Measurements from ENCODE around the gene MLST8.

Gene MLST8

GRCh38 chr16:2205967-2206313 lies 686 bp downstream of the MLST8 start:
- Histone ChIP-seq H3K27ac (ENCODE audit: extremely low read depth, low read depth, low read length) (peak overlapping the region; percentile 90), H3K36me3 (ENCODE audit: control insufficient read depth in 2 of 2, insufficient read depth in 1 of 2, low read length in 2 of 2) (peaks cover 0 to 35% of the 10 kb centered on the region in 2 experiments; a peak in 1 of 3 replicates), H3K4me1 (ENCODE audit: control insufficient read depth, insufficient read depth, low read length) (no peaks in the 10 kb centered on the region), H3K4me3 (ENCODE audit: low read depth, low read length) (peak overlapping the region; percentile 96), H3K9me3 (ENCODE audit: control insufficient read depth, insufficient read depth, low read depth, low read length) (no peaks in the 10 kb centered on the region)
- ChIA-PET POLR2A (interaction anchor here (0.7 to 4.3 kb wide), 7 partner anchors 9 to 81 kb away, joined by 3 to 22 read pairs (median 6); partner anchors contain the start of genes DNASE1L2, PGP and TRAF7), CTCF (interaction anchor here (0.5 to 1.7 kb wide), 2 partner anchors 11 to 49 kb away, joined by 3 to 6 read pairs; no protein-coding TSS in a partner anchor)
- peak; percentile 56; the same call in 1 of the 2 replicates for TF ChIP-seq PBX3 (CRISPR knock-in tag; IDR thresholded peaks at IDR 0.05)
- TF ChIP-seq ZNF664 (tag by site-specific recombination; IDR thresholded peaks at IDR 0.05): no peak
- 0 out of 2 replicates have a peak, but pooled peaks have one; percentile 25 for TF ChIP-seq ZFP37 (tag by site-specific recombination; IDR thresholded peaks at IDR 0.05)
- TF ChIP-seq BCL11B (tag by site-specific recombination; IDR thresholded peaks at IDR 0.05; ENCODE audit: low read depth): peak; percentile 78
- peak; percentile 34 for TF ChIP-seq GLIS2 (tag by site-specific recombination; IDR thresholded peaks at IDR 0.05)
- TF ChIP-seq ZNF140 (tag by site-specific recombination; IDR thresholded peaks at IDR 0.05): no peak
- TF ChIP-seq ZNF335 (tag by site-specific recombination; conservative IDR thresholded peaks at IDR 0.05): peak; percentile 23; the same call in 1 of the 2 replicates
- 0 out of 2 replicates have a peak, but pooled peaks have one; percentile 39 for TF ChIP-seq PRDM2 (tag by site-specific recombination; IDR thresholded peaks at IDR 0.05; ENCODE audit: borderline replicate concordance)
- TF ChIP-seq KLF16 (tag by site-specific recombination; IDR thresholded peaks at IDR 0.05): peak; percentile 13; the same call in 1 of the 2 replicates
- 0 out of 2 replicates have a peak, but pooled peaks have one; percentile 1 for TF ChIP-seq ZBTB6 (tag by site-specific recombination; IDR thresholded peaks at IDR 0.05)
- peak; percentile 50; the same call in 1 of the 2 replicates for TF ChIP-seq ZFP69B (tag by site-specific recombination; IDR thresholded peaks at IDR 0.05)
- TF ChIP-seq KLF17 (tag by site-specific recombination; IDR thresholded peaks at IDR 0.05): 0 out of 2 replicates have a peak, but pooled peaks have one; percentile 18
- no peak; the same call in 1 of the 2 replicates for TF ChIP-seq ZNF398 (tag by site-specific recombination; IDR thresholded peaks at IDR 0.05)
- no peak for TF ChIP-seq ZSCAN5A (tag by site-specific recombination; IDR thresholded peaks at IDR 0.05)
- TF ChIP-seq ZNF600 (tag by site-specific recombination; IDR thresholded peaks at IDR 0.05): peak; percentile 97
- TF ChIP-seq ZNF324 (tag by site-specific recombination; IDR thresholded peaks at IDR 0.05): 0 out of 2 replicates have a peak, but pooled peaks have one; percentile 49

All from HEK293 (cell line).